ENCODE results near the gene CHST8.

DNA sequence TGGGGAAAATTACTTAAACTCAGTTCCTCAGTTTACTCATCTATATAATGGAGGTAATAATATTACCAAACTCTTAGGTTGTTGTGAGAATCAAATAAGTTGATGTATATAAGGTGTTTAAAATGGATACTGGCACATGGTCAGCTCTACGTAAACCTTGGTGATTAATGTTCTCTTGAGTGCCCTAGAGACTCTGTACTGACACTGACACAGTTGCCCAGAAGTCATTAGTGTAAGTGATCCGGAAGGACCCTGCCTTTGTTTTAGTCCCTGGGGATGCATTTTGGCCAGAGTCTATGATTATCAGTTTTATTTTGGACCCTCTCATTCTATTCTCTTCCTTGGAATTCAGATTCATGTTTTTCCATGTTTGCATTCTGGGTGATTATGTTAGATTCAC lies 31.9 kb downstream of the CHST8 start:
- TF ChIP-seq, protein P1, sequence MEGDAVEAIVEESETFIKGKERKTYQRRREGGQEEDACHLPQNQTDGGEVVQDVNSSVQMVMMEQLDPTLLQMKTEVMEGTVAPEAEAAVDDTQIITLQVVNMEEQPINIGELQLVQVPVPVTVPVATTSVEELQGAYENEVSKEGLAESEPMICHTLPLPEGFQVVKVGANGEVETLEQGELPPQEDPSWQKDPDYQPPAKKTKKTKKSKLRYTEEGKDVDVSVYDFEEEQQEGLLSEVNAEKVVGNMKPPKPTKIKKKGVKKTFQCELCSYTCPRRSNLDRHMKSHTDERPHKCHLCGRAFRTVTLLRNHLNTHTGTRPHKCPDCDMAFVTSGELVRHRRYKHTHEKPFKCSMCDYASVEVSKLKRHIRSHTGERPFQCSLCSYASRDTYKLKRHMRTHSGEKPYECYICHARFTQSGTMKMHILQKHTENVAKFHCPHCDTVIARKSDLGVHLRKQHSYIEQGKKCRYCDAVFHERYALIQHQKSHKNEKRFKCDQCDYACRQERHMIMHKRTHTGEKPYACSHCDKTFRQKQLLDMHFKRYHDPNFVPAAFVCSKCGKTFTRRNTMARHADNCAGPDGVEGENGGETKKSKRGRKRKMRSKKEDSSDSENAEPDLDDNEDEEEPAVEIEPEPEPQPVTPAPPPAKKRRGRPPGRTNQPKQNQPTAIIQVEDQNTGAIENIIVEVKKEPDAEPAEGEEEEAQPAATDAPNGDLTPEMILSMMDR (conservative IDR thresholded peaks at IDR 0.05; ENCODE audit: low read depth, low read length), result no peak
- no peak for TF ChIP-seq EZH2 (IDR thresholded peaks at IDR 0.05; ENCODE audit: borderline replicate concordance, low read depth, low read length, poor library complexity, severe bottlenecking)

All from A673 (cell line).